Fibroblast of villous mesenchyme (primary cell): Measurements from ENCODE around the gene RAVER1. TPM values are rescaled to one million over a fixed set of nuclear protein-coding genes. Genes with fewer than 3 reads are reported as not detected.

Source experiments
- DNase-seq: peaks from one replicate; pipeline ENCODE4 v3.0.0-alpha.2; 2010; ENCODE audit warnings: low read depth
- H3K4me3 ChIP-seq: 2 replicates; pipeline ENCODE4 v1.5.1; 2011; ENCODE audit warnings: low read depth, mild to moderate bottlenecking, low read length
- total RNA-seq: library from RNA; depleted of rRNA; stranded (reverse); fragments of >200 nt; gene quantifications from 2 replicates; pipeline ENCODE4 v1.2.3, GENCODE V29; 2012
- TF ChIP-seq, protein P1 (sequence below): IDR thresholded peaks from 2 replicates; pipeline ENCODE4 v1.5.1; 2012; ENCODE audit warnings: low read depth, mild to moderate bottlenecking, low read length; ENCODE audit not compliant: insufficient read depth

RAVER1 gene
- total RNA-seq, 1 donor: 10.4 TPM

DNA sequence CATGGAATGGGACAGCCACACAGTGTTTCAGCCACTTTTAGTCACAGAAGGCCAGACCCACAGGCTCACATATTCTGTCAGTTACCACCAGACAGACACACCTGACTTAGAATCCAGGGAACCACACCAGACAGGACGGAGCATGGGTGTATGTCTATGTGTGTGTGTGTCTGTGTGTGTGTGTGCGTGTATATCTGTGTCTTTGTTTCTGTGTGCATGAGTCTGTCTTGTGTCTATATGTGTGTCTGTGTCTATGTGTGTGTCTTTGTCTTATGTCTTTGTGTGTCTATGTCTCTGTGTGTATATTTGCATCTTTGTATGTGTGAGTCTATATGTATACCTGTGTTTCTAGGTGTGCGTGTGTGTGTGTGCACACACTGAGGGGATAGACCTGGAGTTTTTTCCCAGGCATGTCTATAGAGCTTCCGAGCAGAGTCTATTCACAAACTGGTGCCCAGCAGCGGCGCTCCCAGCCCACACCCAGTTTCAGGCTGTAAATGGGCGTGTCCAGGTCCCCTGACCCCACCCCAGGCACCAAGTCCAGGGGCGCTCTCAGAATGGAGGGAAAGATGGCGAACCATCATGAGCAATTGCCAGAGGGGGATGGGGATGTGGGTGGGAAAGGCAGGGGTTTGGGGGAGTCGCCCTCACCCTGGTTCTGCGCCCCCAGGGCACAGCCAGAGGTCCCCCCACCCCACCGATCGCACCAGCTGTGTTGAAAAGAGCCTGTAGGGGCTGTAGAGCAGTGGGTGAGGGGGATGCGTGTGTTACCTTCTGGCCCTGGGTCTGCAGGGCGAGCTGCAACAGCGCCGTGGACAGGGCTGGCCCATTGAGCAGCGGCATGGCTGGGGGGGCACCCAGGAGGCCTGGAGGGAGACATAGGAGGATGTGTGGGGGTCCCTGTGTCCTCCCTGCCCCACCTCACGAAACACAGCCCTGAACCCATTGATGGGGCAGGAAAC is 11.2 kb downstream of the RAVER1 start:
- TF ChIP-seq, protein P1, sequence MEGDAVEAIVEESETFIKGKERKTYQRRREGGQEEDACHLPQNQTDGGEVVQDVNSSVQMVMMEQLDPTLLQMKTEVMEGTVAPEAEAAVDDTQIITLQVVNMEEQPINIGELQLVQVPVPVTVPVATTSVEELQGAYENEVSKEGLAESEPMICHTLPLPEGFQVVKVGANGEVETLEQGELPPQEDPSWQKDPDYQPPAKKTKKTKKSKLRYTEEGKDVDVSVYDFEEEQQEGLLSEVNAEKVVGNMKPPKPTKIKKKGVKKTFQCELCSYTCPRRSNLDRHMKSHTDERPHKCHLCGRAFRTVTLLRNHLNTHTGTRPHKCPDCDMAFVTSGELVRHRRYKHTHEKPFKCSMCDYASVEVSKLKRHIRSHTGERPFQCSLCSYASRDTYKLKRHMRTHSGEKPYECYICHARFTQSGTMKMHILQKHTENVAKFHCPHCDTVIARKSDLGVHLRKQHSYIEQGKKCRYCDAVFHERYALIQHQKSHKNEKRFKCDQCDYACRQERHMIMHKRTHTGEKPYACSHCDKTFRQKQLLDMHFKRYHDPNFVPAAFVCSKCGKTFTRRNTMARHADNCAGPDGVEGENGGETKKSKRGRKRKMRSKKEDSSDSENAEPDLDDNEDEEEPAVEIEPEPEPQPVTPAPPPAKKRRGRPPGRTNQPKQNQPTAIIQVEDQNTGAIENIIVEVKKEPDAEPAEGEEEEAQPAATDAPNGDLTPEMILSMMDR: no peak
- no peak for DNase-seq
- no peak overlapping the region for H3K4me3 ChIP-seq

DNA sequence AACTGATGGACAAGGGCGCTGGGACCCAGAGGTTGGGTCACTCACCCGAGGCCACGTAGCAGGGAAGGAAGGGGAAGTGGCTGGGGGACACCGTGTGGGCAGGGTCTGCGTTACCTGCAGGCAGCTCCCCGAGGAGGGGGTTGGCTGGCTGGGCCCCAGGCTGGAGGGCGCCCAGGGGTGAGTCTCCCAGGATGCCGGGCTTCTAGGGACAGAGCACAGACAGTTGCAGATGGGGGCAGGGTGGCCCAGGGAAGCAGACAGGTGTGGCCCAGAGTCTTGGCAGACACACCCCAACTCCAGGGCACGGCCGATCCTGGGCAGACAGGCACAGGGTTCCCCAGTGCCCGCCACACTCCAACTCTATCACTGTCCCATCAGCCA is 11.9 kb downstream of the RAVER1 start:
- TF ChIP-seq, protein P1: no peak
- no peak overlapping the region for H3K4me3 ChIP-seq
- DNase-seq: no peak

DNA sequence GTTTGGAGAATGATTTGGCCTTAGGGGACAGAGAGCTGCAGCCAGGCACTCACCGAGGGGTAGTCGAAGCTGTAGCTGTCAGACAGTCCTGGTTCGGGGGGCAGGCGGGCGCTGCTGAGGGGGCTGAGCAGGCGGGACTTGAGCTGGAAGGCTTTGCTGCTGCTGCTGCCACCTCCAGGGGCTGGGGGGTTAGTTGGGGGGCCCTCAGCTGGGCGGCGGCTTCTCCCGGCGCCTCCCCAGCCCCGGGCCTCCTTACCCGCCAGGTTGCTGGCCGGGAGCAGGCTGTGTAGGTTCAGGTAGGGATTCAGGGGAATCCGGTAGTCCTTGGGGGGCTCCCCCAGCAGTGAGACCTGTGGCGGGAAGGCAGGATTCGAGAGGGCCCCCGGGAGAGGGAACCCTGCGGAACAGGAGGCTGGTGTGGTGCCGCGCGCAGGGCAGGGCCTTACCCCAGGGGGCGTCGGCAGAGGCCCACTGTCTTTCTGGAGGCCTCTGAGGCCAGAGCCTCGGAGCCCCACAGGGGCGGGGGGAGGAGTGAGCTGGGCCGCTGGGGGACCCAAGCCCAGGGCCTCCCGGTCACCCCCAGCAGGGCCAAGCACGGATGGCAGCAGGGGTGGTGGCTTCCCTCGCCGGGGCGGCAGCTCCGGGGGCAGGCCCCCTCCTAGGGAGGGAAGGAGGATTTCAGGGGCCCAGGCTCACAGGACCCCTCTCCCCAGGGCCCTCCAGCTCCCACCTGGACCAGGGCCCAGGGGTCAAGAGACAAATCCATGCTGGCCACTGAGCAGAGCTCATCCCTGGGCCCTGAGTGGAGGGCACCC is 12.5 kb downstream of the RAVER1 start:
- TF ChIP-seq, protein P1: no peak
- H3K4me3 ChIP-seq: no peak overlapping the region
- DNase-seq: no peak

DNA sequence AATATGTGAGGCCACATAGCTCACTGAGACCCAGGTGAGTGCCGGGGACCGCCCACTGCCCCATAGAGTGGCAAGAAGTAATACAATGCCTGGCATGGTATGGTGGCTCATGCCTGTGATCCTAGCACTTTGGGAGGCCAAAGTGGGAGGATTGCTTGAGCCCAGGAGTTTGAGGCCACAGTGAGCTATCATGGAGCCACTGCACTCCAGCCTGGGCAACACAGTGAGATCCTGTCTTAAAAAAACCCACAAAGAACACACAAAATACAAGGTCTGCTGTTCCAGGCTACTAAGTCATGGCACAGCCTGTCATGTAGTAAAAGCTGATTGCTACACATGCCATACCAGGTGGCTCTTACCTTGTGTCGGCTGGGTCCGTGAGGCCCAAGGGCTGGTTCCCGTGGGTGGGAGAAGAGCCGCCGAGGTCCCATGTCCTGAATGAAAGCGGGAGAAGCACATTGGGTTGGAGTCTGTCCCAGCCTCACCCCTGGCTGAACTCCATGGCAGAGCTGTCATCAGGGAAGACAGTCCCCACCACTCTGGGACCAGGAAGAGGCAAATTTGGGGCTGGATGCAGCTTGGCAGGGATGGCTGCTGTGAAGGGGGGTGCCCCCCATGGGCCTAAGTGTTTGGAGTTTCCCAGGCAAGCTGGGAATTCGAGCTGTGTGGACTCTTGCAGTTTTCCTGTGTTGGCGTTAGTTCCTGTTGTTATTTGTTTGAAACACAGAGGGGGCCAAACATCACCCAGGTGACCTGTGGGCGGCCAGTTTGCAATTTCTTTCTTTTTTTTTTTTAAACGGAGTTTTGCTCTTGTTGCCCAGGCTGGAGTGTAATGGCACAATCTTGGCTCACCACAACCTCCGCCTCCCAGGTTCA is 14.3 kb downstream of the RAVER1 start:
- H3K4me3 ChIP-seq: no peak overlapping the region
- TF ChIP-seq, protein P1: no peak
- DNase-seq: no peak

DNA sequence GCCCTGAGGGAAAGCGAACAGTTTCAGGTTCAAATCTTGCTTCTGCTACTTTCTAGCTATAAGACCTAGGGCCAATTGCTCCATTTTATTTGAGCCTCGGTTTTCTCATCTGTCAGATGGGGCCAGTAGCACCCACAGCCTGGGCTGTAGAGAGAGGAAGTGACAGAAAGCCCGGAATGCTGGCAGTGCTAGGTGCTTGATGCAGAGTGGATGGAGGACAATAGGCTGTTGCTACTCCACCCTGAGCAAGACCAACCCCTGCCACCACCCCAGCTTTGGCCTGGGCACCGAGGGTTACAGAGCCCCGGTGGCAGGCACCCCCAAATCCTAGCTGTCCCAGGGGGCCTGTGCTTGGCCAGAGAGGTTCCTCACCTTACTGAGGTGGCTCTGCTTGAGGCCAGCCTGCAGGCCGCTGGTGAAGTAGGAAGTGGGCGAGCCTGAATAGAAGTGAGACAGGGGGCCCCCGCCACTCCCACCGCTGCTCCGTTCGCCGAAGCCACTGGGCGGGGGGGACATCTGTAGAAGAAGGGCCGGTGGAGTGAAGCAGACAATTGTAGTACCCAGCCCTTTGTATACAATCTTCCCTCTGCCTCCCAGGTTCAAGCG is 15.4 kb downstream of the RAVER1 start:
- DNase-seq: no peak
- H3K4me3 ChIP-seq: no peak overlapping the region
- TF ChIP-seq, protein P1: no peak
